GM12878 (cell line): Measurements from ENCODE around the gene ZMYND12. TPM values are rescaled to one million over a fixed set of nuclear protein-coding genes. Genes with fewer than 3 reads are reported as not detected.

ENCODE experiments used
- ATAC-seq: fragments of 200-7000 bp; cut with Tn5 transposase; 3 replicates; pipeline ENCODE4 v1.9.1; 2020; ENCODE audit warnings: mild to moderate bottlenecking, moderate library complexity
- BruUV-seq: library from RNA; stranded (reverse); fragments of 400-500 nt; replicated peaks from 2 replicates; lab custom pipeline; 2021; lab: Mats Ljungman, UMichigan
- CTCF ChIA-PET: fragments of 300-600 bp; sonication (Branson Sonifier 250); formaldehyde crosslinking; extraction: SDS; loops from one replicate; lab custom pipeline; 2021; ENCODE audit warnings: inconsistent platforms; lab: Yijun Ruan, JAX
- POLR2A ChIA-PET: fragments of 350-600 bp; formaldehyde crosslinking; extraction: SDS; loops from one replicate; lab custom pipeline; 2021; ENCODE audit warnings: inconsistent platforms; lab: Charles Lee
- RAD21 ChIA-PET: fragments of 300-600 bp; sonication (Branson Sonifier 250); formaldehyde crosslinking; loops from one replicate; lab custom pipeline; 2023; ENCODE audit warnings: antibody characterized with exemption; ENCODE audit not compliant: unreplicated experiment; lab: Charles Lee
- SMC1A ChIA-PET: fragments of 300-600 bp; sonication (Branson Sonifier 250); formaldehyde crosslinking; loops from one replicate; lab custom pipeline; 2023; ENCODE audit not compliant: unreplicated experiment, uncharacterized antibody; lab: Charles Lee
- DNase-seq: peaks from one replicate; pipeline ENCODE4 v3.0.0-alpha.2; 2011; ENCODE audit warnings: low read depth, low spot score
- FAIRE-seq: peaks from 3 replicates; lab custom pipeline; 2011; peaks lifted over from hg19 to GRCh38; lab: Jason Lieb, UNC
- H2AFZ ChIP-seq: 2 replicates; pipeline ENCODE4 v1.6.0; 2011; ENCODE audit warnings: low read depth, low read length, control low read depth; ENCODE audit not compliant: control insufficient read depth
- H3K27ac ChIP-seq: 2 replicates; pipeline ENCODE4 v1.5.1; 2011; ENCODE audit warnings: control low read depth; ENCODE audit not compliant: control insufficient read depth, insufficient read depth
- H3K27me3 ChIP-seq, 2 experiments: replicated peaks in 1 of 2; 2 replicates each; pipeline versions ENCODE4 v1.6.0 to v1.6.1; 2011; ENCODE audit warnings: low read length in 1 of 2; ENCODE audit not compliant: control insufficient read depth in 2 of 2, insufficient read depth in 2 of 2
- H3K36me3 ChIP-seq, 2 experiments: 2 replicates each; pipeline ENCODE4 v1.5.1; 2011; ENCODE audit warnings: low read length in 1 of 2; ENCODE audit not compliant: control insufficient read depth in 2 of 2, insufficient read depth in 2 of 2
- H3K4me1 ChIP-seq: 2 replicates; pipeline ENCODE4 v1.6.1; 2011; ENCODE audit warnings: mild to moderate bottlenecking, low read length, moderate library complexity, mixed read lengths; ENCODE audit not compliant: control insufficient read depth, insufficient read depth
- H3K4me2 ChIP-seq: 2 replicates; pipeline ENCODE4 v1.6.0; 2011; ENCODE audit warnings: control low read depth; ENCODE audit not compliant: control insufficient read depth, insufficient read depth
- H3K4me3 ChIP-seq: fragments of 200-600 bp; sonication (generic); 2 replicates; pipeline ENCODE4 v1.5.1; 2016
- H3K79me2 ChIP-seq: 2 replicates; pipeline ENCODE4 v1.6.0; 2011; ENCODE audit warnings: low read length; ENCODE audit not compliant: control insufficient read depth, insufficient read depth
- H3K9ac ChIP-seq: 2 replicates; pipeline ENCODE4 v1.8.0; 2011; ENCODE audit warnings: low read length, control low read depth, mixed read lengths; ENCODE audit not compliant: control insufficient read depth, insufficient read depth
- H3K9me3 ChIP-seq: replicated peaks from 3 replicates; pipeline ENCODE4 v1.5.1; 2011; ENCODE audit warnings: mild to moderate bottlenecking, low read length; ENCODE audit not compliant: control insufficient read depth, insufficient read depth
- H4K20me1 ChIP-seq: 2 replicates; pipeline ENCODE4 v1.6.0; 2011; ENCODE audit not compliant: control insufficient read depth, insufficient read depth
- ASH2L ChIP-seq: fragments of 300-600, 200-600 bp; sonication (generic); IDR thresholded peaks from 2 replicates; pipeline ENCODE4 v1.6.1; 2017; ENCODE audit warnings: low read depth, mild to moderate bottlenecking, borderline replicate concordance
- CBX5 ChIP-seq: sonication (generic); IDR thresholded peaks from 2 replicates; pipeline ENCODE4 v1.6.1; 2016; ENCODE audit warnings: low read depth, moderate library complexity, mild to moderate bottlenecking, inconsistent platforms
- CHD2 ChIP-seq: IDR thresholded peaks from 2 replicates; pipeline ENCODE4 v1.6.1; 2011; ENCODE audit warnings: low read depth, low read length, improper control_type of control experiment, borderline replicate concordance
- CREM ChIP-seq: IDR thresholded peaks from 2 replicates; pipeline ENCODE4 v1.6.1; 2014; ENCODE audit warnings: antibody characterized with exemption, low read depth
- E2F8 ChIP-seq: fragments of 450-650 bp; IDR thresholded peaks from 2 replicates; pipeline ENCODE4 v1.6.1; 2018; ENCODE audit warnings: mild to moderate bottlenecking, low read depth, moderate library complexity; ENCODE audit not compliant: partially characterized antibody
- ETV6 ChIP-seq, 2 experiments: fragments of 450-650 bp in 1 of 2; IDR thresholded peaks in 1 of 2; conservative IDR thresholded peaks in 1 of 2; 2 replicates each; pipeline ENCODE4 v1.6.1; 2014; ENCODE audit warnings: antibody characterized with exemption in 1 of 2, borderline replicate concordance in 1 of 2, low read depth in 1 of 2, mild to moderate bottlenecking in 1 of 2, moderate library complexity in 1 of 2
- MEF2B ChIP-seq: fragments of 450-650 bp; IDR thresholded peaks from 2 replicates; pipeline ENCODE4 v1.6.1; 2018; ENCODE audit warnings: mild to moderate bottlenecking, moderate library complexity; ENCODE audit not compliant: partially characterized antibody, poor library complexity, severe bottlenecking
- MTA3 ChIP-seq: IDR thresholded peaks from 2 replicates; pipeline ENCODE4 v1.6.1; 2012; ENCODE audit warnings: low read length, inconsistent platforms, borderline replicate concordance
- NFYA ChIP-seq: IDR thresholded peaks from 2 replicates; pipeline ENCODE4 v1.6.1; 2011; ENCODE audit warnings: low read depth, mild to moderate bottlenecking, low read length, improper control_type of control experiment, borderline replicate concordance
- NFYB ChIP-seq: IDR thresholded peaks from 2 replicates; pipeline ENCODE4 v1.6.1; 2011; ENCODE audit warnings: low read depth, mild to moderate bottlenecking, low read length, improper control_type of control experiment, moderate library complexity; ENCODE audit not compliant: insufficient read depth
- POLR2AphosphoS5 ChIP-seq: IDR thresholded peaks from 2 replicates; pipeline ENCODE4 v1.6.1; 2011; ENCODE audit warnings: mild to moderate bottlenecking, low read length, inconsistent platforms
- RUNX3 ChIP-seq: IDR thresholded peaks from 2 replicates; pipeline ENCODE4 v1.6.1; 2012; ENCODE audit warnings: low read length, inconsistent platforms
- SPI1 ChIP-seq: IDR thresholded peaks from 2 replicates; pipeline ENCODE4 v1.6.1; 2011; ENCODE audit warnings: low read depth, mild to moderate bottlenecking, low read length, moderate library complexity, borderline replicate concordance; ENCODE audit not compliant: insufficient read depth
- SREBF2 ChIP-seq: IDR thresholded peaks from 2 replicates; pipeline ENCODE4 v1.6.1; 2012; ENCODE audit warnings: mild to moderate bottlenecking, low read length
- TCF7 ChIP-seq: IDR thresholded peaks from 2 replicates; pipeline ENCODE4 v1.6.1; 2014; ENCODE audit warnings: antibody characterized with exemption, borderline replicate concordance
- USF1 ChIP-seq: IDR thresholded peaks from 2 replicates; pipeline ENCODE4 v1.6.1; 2011; ENCODE audit warnings: borderline replicate concordance, low read depth, mild to moderate bottlenecking, moderate library complexity, mixed read lengths, low read length; ENCODE audit not compliant: insufficient read depth; ENCODE audit errors: extremely low read length
- WGBS: methylation state at CpG from one replicate; pipeline ENCODE4 v1.1.6; 2016; ENCODE audit warnings: low lambda C conversion rate; ENCODE audit not compliant: insufficient replicate concordance, insufficient coverage; ENCODE audit errors: missing lambda C conversion rate; 5-methylcytosine and 5-hydroxymethylcytosine counted together
- in situ Hi-C: fragments of 300-500 bp; cut with MboI; formaldehyde crosslinking; loops from 9 replicates; pipeline ENCODE4 v1.14.3; 2018; ENCODE audit warnings: mixed read lengths
- intact Hi-C: fragments of 100-400 bp; cut with micrococcal nuclease; formaldehyde crosslinking; loops from one replicate; pipeline ENCODE4 v1.14.2; 2022; ENCODE audit not compliant: unreplicated experiment
- polyA plus RNA-seq, 11 experiments: library from polyadenylated mRNA; depleted of rRNA in 4 of 11; unstranded in 6 of 11; stranded (reverse) in 5 of 11; fragments of >200 nt; fragmentation: Nextera tagmentation in 4 of 11; fragmentation: Illumina TruSeq in 1 of 11; extraction: Ambion mirVana in 4 of 11; extraction: Trizol in 1 of 11; gene quantifications; 1 replicate in 1 of 11; 2 replicates in 10 of 11; pipeline versions ENCODE4 v1.2.1 to v1.2.3, GENCODE V29; 2011 to 2016; ENCODE audit warnings: inconsistent platforms in 2 of 11, missing spikeins in 2 of 11, low read depth in 1 of 11
- total RNA-seq, 4 experiments: library from RNA; depleted of rRNA in 3 of 4; stranded (reverse); fragments of >200 nt in 3 of 4; fragmentation: Illumina TruSeq in 1 of 4; extraction: Trizol in 1 of 4; gene quantifications; 2 replicates each; pipeline versions ENCODE4 v1.2.1 to v1.2.3, GENCODE V29; 2013 to 2021
- TF ChIP-seq, protein P1 (sequence below): fragments of 450-650 bp; IDR thresholded peaks from 2 replicates; pipeline ENCODE4 v1.6.1; 2017; ENCODE audit warnings: mild to moderate bottlenecking, low read depth, inconsistent platforms; ENCODE audit not compliant: poor library complexity, severe bottlenecking

ZMYND12 gene
- total and polyA plus RNA-seq, 10 of the 15 experiments (the other 5 are each of a cell fraction or from before 2014, with no cell fraction given): 0.26 to 1.4 (median 0.67) TPM

- no peak for TF ChIP-seq SREBF2
- TF ChIP-seq, all 136 proteins: peak for 2
Observed at GRCh38 chr1:42479621-42480020, 23.8 kb upstream of the ZMYND12 start (continued).

DNA sequence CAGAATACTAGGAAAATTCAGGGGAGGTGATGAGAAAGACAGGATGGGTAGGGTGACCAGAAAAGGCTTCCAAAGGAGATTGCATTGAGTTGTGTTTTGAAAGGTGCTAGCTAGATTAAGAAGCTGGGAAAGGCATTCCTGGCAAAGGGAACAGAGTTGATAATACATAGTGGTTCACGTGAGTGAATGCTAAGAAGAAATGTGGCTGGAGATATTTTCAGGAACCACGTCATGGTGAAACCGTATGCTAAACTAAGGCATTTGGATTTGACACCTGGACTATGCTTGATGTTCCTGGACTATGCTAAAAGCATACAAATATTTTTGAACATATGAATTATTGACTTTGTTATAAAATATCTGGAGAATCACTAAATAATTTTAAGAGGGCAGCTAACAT, 22.0 kb upstream of the ZMYND12 start:
- Histone ChIP-seq H3K27ac (no peak overlapping the region), H3K27me3 (no peaks in the 10 kb centered on the region), H3K4me3 (no peak overlapping the region), H3K79me2 (no peaks in the 10 kb centered on the region)
- no peak for DNase-seq
- no TSS peak for BruUV-seq
- ATAC-seq: no peak
- no peak for FAIRE-seq
- 55% methylated on average over 3 of the region's 3 CpGs for WGBS
- CTCF ChIA-PET: no interaction called here
- TF ChIP-seq MEF2B: no peak
- no peak for TF ChIP-seq CBX5
- TF ChIP-seq RUNX3: no peak
- no peak for TF ChIP-seq SPI1
- TF ChIP-seq, protein P1, sequence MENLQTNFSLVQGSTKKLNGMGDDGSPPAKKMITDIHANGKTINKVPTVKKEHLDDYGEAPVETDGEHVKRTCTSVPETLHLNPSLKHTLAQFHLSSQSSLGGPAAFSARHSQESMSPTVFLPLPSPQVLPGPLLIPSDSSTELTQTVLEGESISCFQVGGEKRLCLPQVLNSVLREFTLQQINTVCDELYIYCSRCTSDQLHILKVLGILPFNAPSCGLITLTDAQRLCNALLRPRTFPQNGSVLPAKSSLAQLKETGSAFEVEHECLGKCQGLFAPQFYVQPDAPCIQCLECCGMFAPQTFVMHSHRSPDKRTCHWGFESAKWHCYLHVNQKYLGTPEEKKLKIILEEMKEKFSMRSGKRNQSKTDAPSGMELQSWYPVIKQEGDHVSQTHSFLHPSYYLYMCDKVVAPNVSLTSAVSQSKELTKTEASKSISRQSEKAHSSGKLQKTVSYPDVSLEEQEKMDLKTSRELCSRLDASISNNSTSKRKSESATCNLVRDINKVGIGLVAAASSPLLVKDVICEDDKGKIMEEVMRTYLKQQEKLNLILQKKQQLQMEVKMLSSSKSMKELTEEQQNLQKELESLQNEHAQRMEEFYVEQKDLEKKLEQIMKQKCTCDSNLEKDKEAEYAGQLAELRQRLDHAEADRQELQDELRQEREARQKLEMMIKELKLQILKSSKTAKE: no peak
- TF ChIP-seq MTA3: no peak
- TF ChIP-seq USF1: no peak
- no peak for TF ChIP-seq CREM
- no peak for TF ChIP-seq NFYA
- TF ChIP-seq TCF7: no peak
- no peak for TF ChIP-seq ETV6 (conservative IDR thresholded peaks at IDR 0.05 in 1 of 2, IDR thresholded peaks at IDR 0.05 in 1 of 2; ENCODE audit: borderline replicate concordance in 1 of 2, low read depth in 1 of 2)
- TF ChIP-seq POLR2AphosphoS5: no peak
- TF ChIP-seq CHD2: no peak
- no peak for TF ChIP-seq E2F8
- no peak for TF ChIP-seq NFYB
- TF ChIP-seq ASH2L: no peak
- TF ChIP-seq, all 136 proteins: peak for 0
- Histone ChIP-seq H3K4me2 (no peak overlapping the region), H3K9ac (no peak overlapping the region), H2AFZ (no peak overlapping the region), H3K36me3 (no peaks in the 10 kb centered on the region), H3K4me1 (no peaks in the 10 kb centered on the region), H4K20me1 (no peaks in the 10 kb centered on the region), H3K9me3 (no peaks in the 10 kb centered on the region)
- ChIA-PET SMC1A (no interaction called here), RAD21 (no interaction called here), POLR2A (no interaction called here)
- intact Hi-C loops (no loop called here), in situ Hi-C loops (no loop called here)
